BJ (cell line): ENCODE results near the gene KATNAL2. TPM values are rescaled to one million over a fixed set of nuclear protein-coding genes. Genes with fewer than 3 reads are reported as not detected.

Experiments used
- CTCF ChIA-PET: fragments of 350-600 bp; formaldehyde crosslinking; extraction: SDS; loops from one replicate; lab custom pipeline; 2021; ENCODE audit warnings: antibody characterized with exemption, inconsistent platforms; lab: Yijun Ruan, JAX
- POLR2A ChIA-PET: fragments of 300-600 bp; sonication (Branson Sonifier 250); formaldehyde crosslinking; extraction: SDS; loops from one replicate; lab custom pipeline; 2021; ENCODE audit warnings: antibody characterized with exemption; lab: Charles Lee
- DNase-seq: peaks from one replicate; pipeline ENCODE4 v3.0.0-alpha.2; 2011; ENCODE audit warnings: low read depth
- H3K27me3 ChIP-seq: 2 replicates; pipeline ENCODE4 v1.6.0; 2011; ENCODE audit warnings: low read length; ENCODE audit not compliant: control insufficient read depth, insufficient read depth
- H3K36me3 ChIP-seq: 2 replicates; pipeline ENCODE4 v1.5.1; 2011; ENCODE audit warnings: low read length; ENCODE audit not compliant: control insufficient read depth, insufficient read depth
- H3K4me3 ChIP-seq: 2 replicates; pipeline ENCODE4 v1.5.1; 2011; ENCODE audit warnings: low read depth, mild to moderate bottlenecking, control low read depth, low read length
- CTCF ChIP-seq: IDR thresholded peaks from 2 replicates; pipeline ENCODE4 v1.5.1; 2011; ENCODE audit warnings: low read depth, mild to moderate bottlenecking, control low read depth, inconsistent platforms, low read length, moderate library complexity; ENCODE audit not compliant: insufficient read depth
- polyA plus RNA-seq: library from polyadenylated mRNA; depleted of rRNA; stranded (reverse); fragments of >200 nt; gene quantifications from 2 replicates; pipeline ENCODE4 v1.2.3, GENCODE V29; 2011

The KATNAL2 gene
- polyA plus RNA-seq, 1 experiment = 1.3 TPM

- Histone ChIP-seq H3K4me3 (no peak overlapping the region), H3K36me3 (no peaks in the 10 kb centered on the region), H3K27me3 (no peaks in the 10 kb centered on the region)
- CTCF ChIA-PET = no interaction called here
- no peak for TF ChIP-seq CTCF
- DNase-seq = no peak
- POLR2A ChIA-PET = no interaction called here
Measured at GRCh38 chr18:47143153-47143552, 225.8 kb downstream of the KATNAL2 start.

- no peak for TF ChIP-seq CTCF
- no peaks in the 10 kb centered on the region for H3K27me3 ChIP-seq
- CTCF ChIA-PET = no interaction called here
- DNase-seq = no peak
- no peaks in the 10 kb centered on the region for H3K36me3 ChIP-seq
- POLR2A ChIA-PET = no interaction called here
- no peak overlapping the region for H3K4me3 ChIP-seq
Measured at GRCh38 chr18:47143899-47144485, 226.6 kb downstream of the KATNAL2 start.

GRCh38 chr18:47146206-47146605, 228.8 kb downstream of the KATNAL2 start:
- Histone ChIP-seq H3K27me3 (no peaks in the 10 kb centered on the region), H3K4me3 (no peak overlapping the region), H3K36me3 (no peaks in the 10 kb centered on the region)
- ChIA-PET CTCF (no interaction called here), POLR2A (no interaction called here)
- DNase-seq = no peak
- no peak for TF ChIP-seq CTCF

GRCh38 chr18:47149457-47150028, 232.1 kb downstream of the KATNAL2 start:
- ChIA-PET CTCF (interaction anchor here (1.5 kb wide), 1 partner anchor 34 kb away, joined by 4 read pairs; no protein-coding TSS in a partner anchor), POLR2A (interaction anchor here (0.7 kb wide), 1 partner anchor 232 kb away, joined by 3 read pairs; the partner anchor contains the start of genes KATNAL2 and PIAS2)
- Histone ChIP-seq H3K27me3 (no peaks in the 10 kb centered on the region), H3K36me3 (peaks cover 1% of the 10 kb centered on the region; the same call in 1 of the 2 replicates), H3K4me3 (peak overlapping the region; percentile 69)
- no peak for DNase-seq
- no peak for TF ChIP-seq CTCF

GRCh38 chr18:47150029-47150823, 232.8 kb downstream of the KATNAL2 start, which contains the start of gene HDHD2:
HDHD2 (minus strand) TSS chr18:47150500; CDS start chr18:47136439, 14,061 bp downstream.
- ChIA-PET CTCF (interaction anchor here (1.0 to 1.8 kb wide), 4 partner anchors 18 to 54 kb away, joined by 3 to 4 read pairs (median 4); no protein-coding TSS in a partner anchor), POLR2A (interaction anchor here (0.6 kb wide), 2 partner anchors 45 to 1007 kb away, joined by 3 to 5 read pairs; no protein-coding TSS in a partner anchor)
- Histone ChIP-seq H3K27me3 (no peaks in the 10 kb centered on the region), H3K36me3 (peaks cover 1% of the 10 kb centered on the region; the same call in 1 of the 2 replicates), H3K4me3 (peak within 1 kb of the TSS; percentile 69)
- DNase-seq = peak; percentile 13
- peak; percentile 19; the same call in 1 of the 2 replicates for TF ChIP-seq CTCF
